Duodenal mucosa (tissue), 2 donors: ENCODE data around the gene EFCAB8.

Experiments
- H3K27ac ChIP-seq: one replicate; pipeline ENCODE4 v1.7.0; 2013; ENCODE audit warnings: low read depth, low read length
- H3K27me3 ChIP-seq, 2 donors: one replicate each; pipeline ENCODE4 v1.7.0; 2013; ENCODE audit warnings: low read length in 2 of 2, control low read depth in 1 of 2; ENCODE audit not compliant: insufficient read depth in 2 of 2, control insufficient read depth in 1 of 2
- H3K36me3 ChIP-seq, 2 donors: one replicate each; pipeline ENCODE4 v1.7.0; 2013; ENCODE audit warnings: low read length in 2 of 2, control low read depth in 1 of 2; ENCODE audit not compliant: insufficient read depth in 2 of 2, control insufficient read depth in 1 of 2
- H3K4me1 ChIP-seq, 2 donors: one replicate each; pipeline ENCODE4 v1.7.0; 2013; ENCODE audit warnings: low read length in 2 of 2, control low read depth in 1 of 2; ENCODE audit not compliant: insufficient read depth in 2 of 2, control insufficient read depth in 1 of 2
- H3K4me3 ChIP-seq, 2 donors: one replicate each; pipeline ENCODE4 v1.7.0; 2013; ENCODE audit warnings: low read length in 2 of 2, low read depth in 1 of 2
- H3K9ac ChIP-seq, 2 donors: one replicate each; pipeline ENCODE4 v1.7.0; 2013; ENCODE audit warnings: low read length in 2 of 2, low read depth in 1 of 2
- H3K9me3 ChIP-seq, 2 donors: one replicate each; pipeline ENCODE4 v1.7.0; 2013; ENCODE audit warnings: low read length in 2 of 2, control low read depth in 1 of 2; ENCODE audit not compliant: control insufficient read depth in 1 of 2

EFCAB8 gene

DNA sequence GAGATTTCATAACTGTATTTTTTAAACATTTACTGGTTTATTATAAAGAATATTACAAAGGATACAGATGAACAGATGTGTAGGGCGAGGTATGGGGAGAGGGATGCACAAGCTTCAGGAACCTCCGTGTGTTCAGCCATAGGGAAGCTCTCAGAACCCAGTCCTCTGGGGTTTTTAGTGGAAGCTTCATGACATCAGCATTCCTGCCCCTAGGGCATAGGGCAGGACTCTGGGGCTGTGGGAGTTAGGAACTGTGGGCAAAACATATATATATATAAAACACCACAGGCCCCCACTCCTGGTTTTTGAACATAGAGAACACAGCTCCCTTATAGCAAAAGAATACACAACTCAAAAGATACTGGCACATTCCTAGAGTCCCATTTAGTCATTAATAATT is 21.9 kb downstream of the EFCAB8 start:
- Histone ChIP-seq H3K4me1 (no peaks in the 10 kb centered on the region), H3K9ac (no peak overlapping the region), H3K9me3 (no peaks in the 10 kb centered on the region), H3K27me3 (no peaks in the 10 kb centered on the region), H3K36me3 (no peaks in the 10 kb centered on the region), H3K27ac (no peak overlapping the region), H3K4me3 (no peak overlapping the region)

DNA sequence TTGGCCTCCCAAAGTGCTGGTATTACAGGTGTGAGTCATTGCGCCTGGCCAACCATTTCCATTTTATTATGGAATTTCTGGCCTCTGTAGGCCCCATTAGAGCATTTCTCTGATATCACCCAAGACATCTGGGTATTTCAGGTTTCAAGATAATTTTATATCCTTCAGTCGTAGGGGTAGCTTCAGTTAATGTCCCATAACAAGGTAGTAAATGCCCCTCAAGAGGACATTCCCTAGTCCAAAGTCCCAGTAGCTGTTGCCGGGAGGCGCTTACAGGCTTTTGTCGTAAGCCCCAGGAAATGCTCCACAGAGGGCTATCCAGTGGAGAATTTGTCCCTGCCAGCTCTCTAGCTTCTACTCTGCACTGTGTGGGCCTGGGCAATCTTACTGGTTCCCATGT is 24.4 kb downstream of the EFCAB8 start:
- Histone ChIP-seq H3K4me1 (no peaks in the 10 kb centered on the region), H3K36me3 (no peaks in the 10 kb centered on the region), H3K9ac (no peak overlapping the region), H3K27me3 (no peaks in the 10 kb centered on the region), H3K9me3 (no peaks in the 10 kb centered on the region), H3K27ac (no peak overlapping the region), H3K4me3 (no peak overlapping the region)

DNA sequence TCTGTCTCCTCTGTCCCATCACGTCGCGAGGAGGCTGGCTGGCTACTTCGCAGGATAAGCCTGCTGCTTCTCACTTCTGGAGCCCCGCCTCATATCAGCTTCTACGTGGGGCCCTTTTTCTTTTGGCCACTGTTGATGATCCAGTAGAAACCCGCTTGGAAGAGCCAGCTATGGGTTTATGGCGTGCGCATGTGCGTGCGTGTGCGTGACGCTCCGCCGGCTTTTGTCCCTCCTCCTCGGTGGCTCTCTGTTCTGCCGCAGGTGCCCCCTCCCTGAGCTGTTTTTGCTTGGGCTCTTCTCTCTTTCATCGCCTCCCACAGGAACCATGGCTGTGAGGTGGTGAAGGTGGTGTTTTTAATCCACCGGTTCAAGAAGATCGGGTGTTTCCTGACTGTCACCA is 26.5 kb downstream of the EFCAB8 start:
- Histone ChIP-seq H3K27ac (no peak overlapping the region), H3K9ac (no peak overlapping the region), H3K9me3 (no peaks in the 10 kb centered on the region), H3K4me1 (no peaks in the 10 kb centered on the region), H3K36me3 (no peaks in the 10 kb centered on the region), H3K4me3 (no peak overlapping the region), H3K27me3 (no peaks in the 10 kb centered on the region)

DNA sequence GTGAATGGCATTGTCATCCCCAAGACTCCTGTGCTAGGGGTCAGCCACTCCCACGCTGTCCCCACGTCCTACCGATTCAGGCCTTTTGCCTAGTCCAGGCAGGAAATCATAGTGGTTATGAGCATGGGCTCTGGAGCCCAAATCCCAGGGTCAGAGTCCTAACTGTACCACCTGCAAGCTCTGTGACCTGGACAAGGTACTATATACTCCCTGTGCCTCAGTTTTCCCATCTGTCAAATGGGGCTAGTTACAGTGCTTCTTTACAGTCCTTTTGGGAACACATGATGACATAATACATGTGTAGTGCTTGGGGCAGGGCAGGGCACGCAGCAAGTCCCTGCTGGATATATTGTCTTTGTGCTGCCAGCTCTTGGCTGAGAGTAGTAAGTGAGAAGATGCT is 27.2 kb downstream of the EFCAB8 start:
- H3K4me1 ChIP-seq, result no peaks in the 10 kb centered on the region
- no peak overlapping the region for H3K4me3 ChIP-seq
- no peak overlapping the region for H3K27ac ChIP-seq
- no peaks in the 10 kb centered on the region for H3K27me3 ChIP-seq
- no peaks in the 10 kb centered on the region for H3K9me3 ChIP-seq
- H3K36me3 ChIP-seq, result no peaks in the 10 kb centered on the region
- H3K9ac ChIP-seq, result no peak overlapping the region

DNA sequence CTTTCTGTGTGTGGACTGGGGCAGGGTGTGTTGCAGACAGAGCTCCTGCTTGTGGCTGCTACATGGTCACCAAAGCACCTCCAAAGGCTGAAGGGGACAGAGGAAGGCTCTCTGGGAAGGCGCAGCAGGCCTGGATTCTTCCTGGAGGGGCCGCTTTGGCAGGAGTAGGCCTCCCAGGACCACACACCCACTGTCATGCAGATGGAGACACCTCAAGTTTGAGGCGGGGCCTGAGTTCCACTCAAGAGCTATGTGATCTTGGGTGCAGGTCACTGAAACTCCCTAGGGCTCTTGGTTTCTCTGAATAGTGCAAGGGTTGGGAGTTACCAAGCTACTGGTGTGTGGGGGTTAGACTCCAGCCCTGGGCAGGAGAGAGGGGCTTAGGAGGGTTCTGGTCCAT is 27.9 kb downstream of the EFCAB8 start:
- Histone ChIP-seq H3K9ac (no peak overlapping the region), H3K4me3 (no peak overlapping the region), H3K36me3 (no peaks in the 10 kb centered on the region), H3K27me3 (no peaks in the 10 kb centered on the region), H3K27ac (no peak overlapping the region), H3K4me1 (no peaks in the 10 kb centered on the region), H3K9me3 (no peaks in the 10 kb centered on the region)

DNA sequence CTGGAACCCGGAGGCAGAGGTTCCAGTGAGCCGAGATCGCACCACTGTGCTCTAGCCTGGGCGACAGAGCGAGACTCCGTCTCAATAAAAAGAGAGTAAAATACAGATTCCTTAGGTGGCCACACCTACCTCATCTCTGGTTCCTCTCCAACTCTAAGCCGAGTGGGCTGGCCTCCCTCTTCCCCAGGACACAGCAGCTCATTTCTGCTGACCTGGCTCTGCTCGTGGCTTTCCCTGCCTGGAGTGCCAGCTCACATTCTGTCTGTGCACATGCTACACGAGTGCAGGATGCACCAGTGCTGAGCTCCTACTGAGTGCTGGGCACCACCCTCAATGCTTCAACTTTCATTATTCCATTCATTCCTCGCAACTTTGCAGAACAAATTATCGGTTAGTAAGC is 28.8 kb downstream of the EFCAB8 start:
- H3K4me1 ChIP-seq, result no peaks in the 10 kb centered on the region
- no peaks in the 10 kb centered on the region for H3K27me3 ChIP-seq
- no peaks in the 10 kb centered on the region for H3K36me3 ChIP-seq
- H3K4me3 ChIP-seq, result no peak overlapping the region
- no peak overlapping the region for H3K9ac ChIP-seq
- no peak overlapping the region for H3K27ac ChIP-seq
- no peaks in the 10 kb centered on the region for H3K9me3 ChIP-seq

DNA sequence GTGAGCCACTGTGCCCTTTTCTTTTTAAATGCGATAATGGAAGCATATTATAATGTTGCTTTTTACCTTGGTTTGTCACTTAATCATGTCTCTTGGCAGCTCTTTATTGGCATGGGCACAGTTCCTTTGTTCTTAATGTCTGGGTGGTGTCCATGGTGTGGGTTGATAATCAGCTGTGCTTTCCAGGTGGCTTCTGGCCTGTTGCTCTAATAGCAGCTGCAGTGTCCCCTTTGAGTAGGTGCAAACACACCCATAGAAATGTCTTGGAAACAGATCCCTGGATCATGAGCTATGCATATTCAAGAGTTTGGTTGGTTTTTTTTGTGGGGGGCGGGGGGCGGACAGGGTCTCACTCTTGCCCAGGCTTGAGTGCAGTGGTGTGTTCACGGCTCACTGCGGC is 29.9 kb downstream of the EFCAB8 start:
- no peak overlapping the region for H3K9ac ChIP-seq
- H3K4me1 ChIP-seq, result no peaks in the 10 kb centered on the region
- H3K27me3 ChIP-seq, result no peaks in the 10 kb centered on the region
- H3K9me3 ChIP-seq, result no peaks in the 10 kb centered on the region
- no peak overlapping the region for H3K27ac ChIP-seq
- H3K4me3 ChIP-seq, result no peak overlapping the region
- no peaks in the 10 kb centered on the region for H3K36me3 ChIP-seq

DNA sequence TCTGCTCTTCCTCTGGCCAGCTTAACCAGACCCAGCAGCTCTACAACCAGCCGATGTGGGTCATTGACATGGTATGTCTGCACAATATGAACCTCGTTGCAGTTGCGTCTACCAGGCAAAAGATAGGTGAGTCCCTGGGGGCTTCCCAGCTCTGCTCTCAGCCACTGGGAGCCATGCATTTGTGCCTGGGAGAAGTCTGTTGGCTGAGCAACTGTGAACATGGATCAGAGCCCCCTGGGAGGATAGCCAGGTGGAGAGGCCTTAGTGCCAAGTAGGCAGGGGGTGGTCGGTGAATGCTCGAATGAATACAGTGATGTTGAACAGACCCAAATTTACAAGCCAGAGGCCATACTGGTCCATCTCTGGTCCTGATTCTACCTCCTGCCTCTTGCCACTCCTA is 30.6 kb downstream of the EFCAB8 start:
- H3K36me3 ChIP-seq, result no peaks in the 10 kb centered on the region
- H3K27ac ChIP-seq, result no peak overlapping the region
- H3K9ac ChIP-seq, result no peak overlapping the region
- H3K4me1 ChIP-seq, result no peaks in the 10 kb centered on the region
- H3K4me3 ChIP-seq, result no peak overlapping the region
- no peaks in the 10 kb centered on the region for H3K9me3 ChIP-seq
- H3K27me3 ChIP-seq, result no peaks in the 10 kb centered on the region

DNA sequence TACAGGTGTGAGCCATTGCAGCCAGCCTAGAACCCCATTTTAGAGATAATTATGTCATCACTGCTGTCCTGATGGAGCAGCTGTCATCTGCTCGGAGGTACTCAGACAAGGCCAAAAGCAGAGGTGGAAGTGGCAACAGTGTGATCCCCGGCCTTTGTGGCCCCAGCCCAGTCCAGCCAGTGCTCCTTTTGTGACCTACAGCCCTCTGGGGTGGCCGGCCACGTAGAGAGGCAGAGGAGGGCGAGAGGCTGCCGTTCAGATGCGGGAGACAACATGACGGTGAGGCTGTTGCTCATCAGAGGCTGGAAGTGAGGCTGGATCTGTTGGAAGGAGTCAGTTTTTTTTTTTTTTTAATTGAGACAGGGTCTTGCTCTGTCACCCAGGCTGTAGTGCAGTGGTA is 32.8 kb downstream of the EFCAB8 start:
- no peaks in the 10 kb centered on the region for H3K36me3 ChIP-seq
- H3K27me3 ChIP-seq, result no peaks in the 10 kb centered on the region
- no peak overlapping the region for H3K4me3 ChIP-seq
- H3K9ac ChIP-seq, result no peak overlapping the region
- no peak overlapping the region for H3K27ac ChIP-seq
- no peaks in the 10 kb centered on the region for H3K9me3 ChIP-seq
- no peaks in the 10 kb centered on the region for H3K4me1 ChIP-seq

DNA sequence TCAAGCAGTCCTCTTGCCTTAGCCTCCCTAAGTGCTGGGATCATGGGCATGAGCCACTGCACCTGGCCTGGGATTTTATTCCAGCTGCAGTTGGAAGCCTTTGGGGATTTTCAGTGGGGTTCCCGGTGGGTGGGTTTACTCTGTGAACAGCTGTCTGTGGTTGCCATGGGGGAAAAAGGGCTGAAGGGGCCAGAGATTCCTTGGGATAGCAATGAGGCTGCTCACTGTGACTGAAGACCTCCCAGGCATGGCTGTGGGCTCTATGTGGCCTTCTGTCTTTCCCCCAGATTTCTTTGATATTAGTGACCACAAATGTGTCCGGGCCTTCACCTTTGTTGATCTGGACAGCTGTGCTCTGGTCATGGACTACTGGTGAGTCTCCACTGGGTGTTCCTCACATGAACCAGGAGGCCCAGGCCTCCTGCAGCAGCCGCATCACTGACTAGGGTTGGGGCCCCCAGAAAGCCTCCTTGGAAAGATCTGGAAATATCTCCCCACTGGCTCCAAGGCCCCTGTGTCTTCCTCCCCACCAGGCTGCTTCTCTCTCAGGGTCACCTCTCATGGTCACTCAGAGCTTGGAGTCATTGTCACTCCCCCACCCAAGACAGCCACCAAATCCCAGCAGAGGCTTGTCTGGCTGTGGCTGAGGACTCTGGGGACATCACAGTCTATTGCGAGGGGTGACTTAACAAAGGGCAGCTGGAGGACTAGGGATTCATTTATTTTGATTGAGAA is 33.4 kb downstream of the EFCAB8 start:
- Histone ChIP-seq H3K9me3 (no peaks in the 10 kb centered on the region), H3K4me3 (no peak overlapping the region), H3K9ac (no peak overlapping the region), H3K4me1 (no peaks in the 10 kb centered on the region), H3K27me3 (no peaks in the 10 kb centered on the region), H3K27ac (no peak overlapping the region), H3K36me3 (no peaks in the 10 kb centered on the region)
